ENCODE measurements around the gene ANXA8.

DNA sequence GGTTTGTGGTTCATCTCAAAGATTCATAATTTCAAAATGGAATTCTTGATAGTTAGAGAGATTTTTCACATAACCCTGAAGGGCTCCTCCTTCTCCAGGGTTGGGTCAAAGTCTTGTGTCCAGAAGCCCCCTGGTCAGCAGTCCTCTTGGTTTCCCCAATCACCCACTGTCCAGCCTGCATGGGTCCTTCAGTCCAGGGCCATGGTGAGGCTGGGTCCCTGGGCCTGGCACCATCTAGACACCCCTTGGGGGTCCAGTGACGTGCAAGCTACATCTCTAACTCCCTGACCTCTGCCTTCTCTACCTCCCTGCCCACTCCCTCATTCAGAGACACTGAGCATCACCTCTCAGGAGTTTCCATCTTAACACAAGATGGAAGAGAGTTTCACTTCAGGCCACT is 26.1 kb downstream of the ANXA8 start:
- TF ChIP-seq, protein P1, sequence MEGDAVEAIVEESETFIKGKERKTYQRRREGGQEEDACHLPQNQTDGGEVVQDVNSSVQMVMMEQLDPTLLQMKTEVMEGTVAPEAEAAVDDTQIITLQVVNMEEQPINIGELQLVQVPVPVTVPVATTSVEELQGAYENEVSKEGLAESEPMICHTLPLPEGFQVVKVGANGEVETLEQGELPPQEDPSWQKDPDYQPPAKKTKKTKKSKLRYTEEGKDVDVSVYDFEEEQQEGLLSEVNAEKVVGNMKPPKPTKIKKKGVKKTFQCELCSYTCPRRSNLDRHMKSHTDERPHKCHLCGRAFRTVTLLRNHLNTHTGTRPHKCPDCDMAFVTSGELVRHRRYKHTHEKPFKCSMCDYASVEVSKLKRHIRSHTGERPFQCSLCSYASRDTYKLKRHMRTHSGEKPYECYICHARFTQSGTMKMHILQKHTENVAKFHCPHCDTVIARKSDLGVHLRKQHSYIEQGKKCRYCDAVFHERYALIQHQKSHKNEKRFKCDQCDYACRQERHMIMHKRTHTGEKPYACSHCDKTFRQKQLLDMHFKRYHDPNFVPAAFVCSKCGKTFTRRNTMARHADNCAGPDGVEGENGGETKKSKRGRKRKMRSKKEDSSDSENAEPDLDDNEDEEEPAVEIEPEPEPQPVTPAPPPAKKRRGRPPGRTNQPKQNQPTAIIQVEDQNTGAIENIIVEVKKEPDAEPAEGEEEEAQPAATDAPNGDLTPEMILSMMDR (IDR thresholded peaks at IDR 0.05) = no peak
- no peak for TF ChIP-seq POLR2A (IDR thresholded peaks at IDR 0.05)

Data from esophagus squamous epithelium (tissue), 4 donors.